ENCODE measurements around the gene CD101. TPM values are rescaled to one million over a fixed set of nuclear protein-coding genes. Genes with fewer than 3 reads are reported as not detected.

The CD101 gene
- total and polyA plus RNA-seq, 2 of the 8 experiments (the other 6 are each of a cell fraction or from before 2014, with no cell fraction given): 1.1 to 1.2 TPM

- DNase-seq (ENCODE audit: low read depth in 1 of 2, low spot score in 2 of 2) (no peak), FAIRE-seq (no peak)
- H3K23ac ChIP-seq (ENCODE audit: insufficient read length): no peak overlapping the region
- H3K14ac ChIP-seq (ENCODE audit: insufficient read length): no peak overlapping the region
- no peaks in the 10 kb centered on the region for H3K23me2 ChIP-seq (ENCODE audit: low read depth, low read length)
- CTCF ChIA-PET (ENCODE audit: partially characterized antibody): interaction anchor here (0.9 to 5.2 kb wide), 7 partner anchors 8 to 344 kb away, joined by 3 to 49 read pairs (median 4); partner anchors contain the start of gene TTF2
- TF ChIP-seq GTF2F1 (IDR thresholded peaks at IDR 0.05; ENCODE audit: borderline replicate concordance, low read depth, low read length): no peak
- no peak for TF ChIP-seq GABPA (IDR thresholded peaks at IDR 0.05; ENCODE audit: borderline replicate concordance, insufficient read depth, low read length)
- no peak for TF ChIP-seq CTBP2 (IDR thresholded peaks at IDR 0.05; ENCODE audit: borderline replicate concordance, insufficient read depth, insufficient read length, low read length)
- peaks cover 0 to 30% of the 10 kb centered on the region in 2 experiments; a peak in 2 of 4 replicates for H3K79me2 ChIP-seq (ENCODE audit: control insufficient read depth in 1 of 2, insufficient read depth in 2 of 2, low read length in 2 of 2)
- no peak overlapping the region for H2BK20ac ChIP-seq (ENCODE audit: low read length)
- no peak overlapping the region for H3K56ac ChIP-seq (replicated peaks; ENCODE audit: insufficient read length, low read depth, low read length)
- H2AFZ ChIP-seq (ENCODE audit: low read length): no peak overlapping the region
- POLR2A ChIA-PET (ENCODE audit: partially characterized antibody): interaction anchor here (1.0 to 3.6 kb wide), 2 partner anchors 10 to 11 kb away, joined by 3 to 13 read pairs; partner anchors contain the start of gene TTF2
- H3K4ac ChIP-seq (replicated peaks; ENCODE audit: insufficient read length, low read depth, low read length): no peak overlapping the region
- H2AK5ac ChIP-seq (ENCODE audit: low read depth, low read length): no peak overlapping the region
- peaks cover 0 to 1% (median 0%) of the 10 kb centered on the region in 4 experiments; a peak in 1 of 7 replicates for H3K27me3 ChIP-seq (replicated peaks in 1 of 4; ENCODE audit: control insufficient read depth in 3 of 4, extremely low read depth in 1 of 4, insufficient read depth in 3 of 4, low read length in 3 of 4)
- no peaks in the 10 kb centered on the region for H3K9me3 ChIP-seq (ENCODE audit: insufficient read depth in 2 of 2, low read depth in 1 of 2, low read length in 1 of 2)
- H3K79me1 ChIP-seq (ENCODE audit: low read depth, low read length): no peaks in the 10 kb centered on the region; the same call in 1 of the 2 replicates
- H3K27ac ChIP-seq (ENCODE audit: low read depth, low read length): 0 out of 2 replicates have a peak overlapping the region, but pooled peaks have one; percentile 19
- peaks cover 5 to 30% (median 25%) of the 10 kb centered on the region in 4 experiments; a peak in 7 of 8 replicates for H3K36me3 ChIP-seq (ENCODE audit: control insufficient read depth in 2 of 4, insufficient read depth in 4 of 4, low read length in 3 of 4)
- no peak overlapping the region for H2BK120ac ChIP-seq (replicated peaks; ENCODE audit: low read depth, low read length)
- no peak overlapping the region for H4K91ac ChIP-seq (replicated peaks; ENCODE audit: insufficient read length, low read length)
- H4K5ac ChIP-seq (ENCODE audit: insufficient read length, low read depth, low read length): no peak overlapping the region
- 87% methylated on average over 4 of the region's 4 CpGs; no CpG with 5 or more reads in 1 of the 2 experiments for WGBS, 2 experiments (ENCODE audit: extremely low coverage in 1 of 2, insufficient coverage in 1 of 2, insufficient read length in 1 of 2, insufficient replicate concordance in 2 of 2, low coverage in 1 of 2, low lambda C conversion rate in 2 of 2, missing lambda C conversion rate in 1 of 2)
- H2BK12ac ChIP-seq (ENCODE audit: low read depth, low read length): no peak overlapping the region
- no peak overlapping the region for H2BK5ac ChIP-seq (ENCODE audit: low read depth, low read length)
- no peaks in the 10 kb centered on the region; a peak in 1 of 7 replicates for H3K4me1 ChIP-seq (replicated peaks in 1 of 4; ENCODE audit: control insufficient read depth in 3 of 4, insufficient read depth in 4 of 4, low read length in 3 of 4)
- no peak overlapping the region for H3K4me3 ChIP-seq (ENCODE audit: extremely low read depth in 1 of 4, insufficient read depth in 2 of 4, low read depth in 3 of 4, low read length in 4 of 4)
- H3K18ac ChIP-seq (ENCODE audit: extremely low read depth, low read length): no peak overlapping the region
- H4K20me1 ChIP-seq (replicated peaks in 1 of 2; ENCODE audit: control insufficient read depth in 1 of 2, insufficient read depth in 2 of 2, low read length in 2 of 2): peaks cover 0 to 4% of the 10 kb centered on the region in 2 experiments
- no peak overlapping the region for H2BK15ac ChIP-seq (ENCODE audit: low read length)
- H3K9ac ChIP-seq (replicated peaks in 1 of 4; ENCODE audit: extremely low read depth in 1 of 4, low read depth in 3 of 4, low read length in 3 of 4): no peak overlapping the region
- no peak overlapping the region for H3K4me2 ChIP-seq (ENCODE audit: insufficient read depth in 1 of 2, low read depth in 2 of 2, low read length in 2 of 2)
- no peak overlapping the region for H4K8ac ChIP-seq (ENCODE audit: extremely low read depth, insufficient read depth, low read length)
These were observed 67.8 kb downstream of the CD101 start for GRCh38 chr1:117069220-117069844.
